Measurements from ENCODE around the gene JUND.

DNA sequence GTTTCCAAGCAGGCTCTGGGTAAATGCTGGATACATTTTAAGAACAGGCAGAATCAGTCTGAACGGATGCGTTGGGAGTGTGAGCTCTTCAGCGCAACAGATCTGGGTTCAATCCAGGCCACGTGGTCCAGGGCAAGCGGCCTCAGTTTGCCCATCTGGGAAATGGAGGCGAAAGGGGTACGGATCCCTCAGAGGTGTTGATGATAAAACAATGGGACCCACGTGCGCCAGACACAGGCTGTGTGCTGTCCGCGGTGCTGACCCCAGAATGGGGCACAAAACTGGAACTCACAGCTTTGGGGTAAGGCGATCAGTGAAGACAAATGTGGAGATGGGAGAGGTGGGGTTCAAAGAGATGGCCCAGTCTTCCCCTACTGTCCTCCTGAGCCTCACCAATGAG, 42.1 kb downstream of the JUND start:
- TF ChIP-seq, protein P1, sequence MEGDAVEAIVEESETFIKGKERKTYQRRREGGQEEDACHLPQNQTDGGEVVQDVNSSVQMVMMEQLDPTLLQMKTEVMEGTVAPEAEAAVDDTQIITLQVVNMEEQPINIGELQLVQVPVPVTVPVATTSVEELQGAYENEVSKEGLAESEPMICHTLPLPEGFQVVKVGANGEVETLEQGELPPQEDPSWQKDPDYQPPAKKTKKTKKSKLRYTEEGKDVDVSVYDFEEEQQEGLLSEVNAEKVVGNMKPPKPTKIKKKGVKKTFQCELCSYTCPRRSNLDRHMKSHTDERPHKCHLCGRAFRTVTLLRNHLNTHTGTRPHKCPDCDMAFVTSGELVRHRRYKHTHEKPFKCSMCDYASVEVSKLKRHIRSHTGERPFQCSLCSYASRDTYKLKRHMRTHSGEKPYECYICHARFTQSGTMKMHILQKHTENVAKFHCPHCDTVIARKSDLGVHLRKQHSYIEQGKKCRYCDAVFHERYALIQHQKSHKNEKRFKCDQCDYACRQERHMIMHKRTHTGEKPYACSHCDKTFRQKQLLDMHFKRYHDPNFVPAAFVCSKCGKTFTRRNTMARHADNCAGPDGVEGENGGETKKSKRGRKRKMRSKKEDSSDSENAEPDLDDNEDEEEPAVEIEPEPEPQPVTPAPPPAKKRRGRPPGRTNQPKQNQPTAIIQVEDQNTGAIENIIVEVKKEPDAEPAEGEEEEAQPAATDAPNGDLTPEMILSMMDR (IDR thresholded peaks at IDR 0.05; ENCODE audit: insufficient read depth, low read depth, low read length): no peak
- TF ChIP-seq EZH2 (IDR thresholded peaks at IDR 0.05; ENCODE audit: insufficient read depth, low read length): no peak

All from astrocyte (in vitro differentiated cells and primary cell).